Chondrocyte (in vitro differentiated cells): ENCODE results near the gene AGRN. TPM values are rescaled to one million over a fixed set of nuclear protein-coding genes. Genes with fewer than 3 reads are reported as not detected.
"Not testable (repeated sequence)": the region's sequence is repeated elsewhere in the genome, so short reads cannot be mapped to it uniquely, and the experiment has no call there.

Experiments
- DNase-seq: peaks from one replicate; pipeline ENCODE4 v3.0.0; 2021; ENCODE audit warnings: mixed read lengths, low spot score
- H3K27ac Mint-ChIP-seq: one replicate; pipeline ENCODE4 v1.8.0; 2021; ENCODE audit warnings: mild to moderate bottlenecking, moderate library complexity, mixed read lengths; ENCODE audit not compliant: unreplicated experiment
- H3K27me3 Mint-ChIP-seq: 2 replicates; pipeline ENCODE4 v1.8.0; 2021; ENCODE audit warnings: low read depth, mixed read lengths
- H3K36me3 Mint-ChIP-seq: 2 replicates; pipeline ENCODE4 v1.8.0; 2021; ENCODE audit warnings: low read depth, mixed read lengths
- H3K4me1 Mint-ChIP-seq: 2 replicates; pipeline ENCODE4 v1.8.0; 2021; ENCODE audit warnings: low read depth, mild to moderate bottlenecking, mixed read lengths
- H3K4me3 Mint-ChIP-seq: one replicate; pipeline ENCODE4 v1.8.0; 2021; ENCODE audit warnings: mild to moderate bottlenecking, moderate library complexity, mixed read lengths; ENCODE audit not compliant: unreplicated experiment
- H3K9me3 Mint-ChIP-seq: 2 replicates; pipeline ENCODE4 v1.8.0; 2021; ENCODE audit warnings: low read depth, mixed read lengths
- CTCF ChIP-seq: fragments of 200-600 bp; sonication (generic); IDR thresholded peaks from 2 replicates; pipeline ENCODE4 v1.5.0; 2021; ENCODE audit warnings: antibody characterized with exemption, mild to moderate bottlenecking, moderate library complexity
- total RNA-seq: library from RNA; stranded (reverse); gene quantifications from 3 replicates; pipeline ENCODE4 v1.2.1, GENCODE V29; 2021

The AGRN gene
- total RNA-seq, 1 donor from 2014 or later, result 221 TPM

GRCh38 chr1:1065265-1065939 lies 45.5 kb downstream of the AGRN start:
- no peak for TF ChIP-seq CTCF
- Mint-ChIP-seq H3K4me1 (peaks cover 7% of the 10 kb centered on the region), H3K27ac (no peak overlapping the region), H3K4me3 (no peak overlapping the region), H3K36me3 (no peaks in the 10 kb centered on the region), H3K9me3 (no peaks in the 10 kb centered on the region), H3K27me3 (no peaks in the 10 kb centered on the region)
- no peak for DNase-seq

GRCh38 chr1:1065940-1066304 lies 46.0 kb downstream of the AGRN start:
- DNase-seq, H3K4me1 Mint-ChIP-seq, H3K4me3 Mint-ChIP-seq, H3K27me3 Mint-ChIP-seq, H3K27ac Mint-ChIP-seq, H3K36me3 Mint-ChIP-seq, H3K9me3 Mint-ChIP-seq: not testable (repeated sequence)

GRCh38 chr1:1066403-1067283 lies 46.7 kb downstream of the AGRN start:
- no peak for DNase-seq
- H3K4me3 Mint-ChIP-seq, result no peak overlapping the region
- TF ChIP-seq CTCF, result no peak
- H3K27me3 Mint-ChIP-seq, result no peaks in the 10 kb centered on the region
- H3K36me3 Mint-ChIP-seq, result no peaks in the 10 kb centered on the region
- H3K27ac Mint-ChIP-seq, result no peak overlapping the region
- H3K9me3 Mint-ChIP-seq, result no peaks in the 10 kb centered on the region
- H3K4me1 Mint-ChIP-seq, result peaks cover 6% of the 10 kb centered on the region

- no peak for TF ChIP-seq CTCF
- H3K4me3 Mint-ChIP-seq, result no peak overlapping the region
- H3K27me3 Mint-ChIP-seq, result no peaks in the 10 kb centered on the region
- no peaks in the 10 kb centered on the region for H3K9me3 Mint-ChIP-seq
- H3K4me1 Mint-ChIP-seq, result peaks cover 6% of the 10 kb centered on the region
- no peak overlapping the region for H3K27ac Mint-ChIP-seq
- no peak for DNase-seq
- no peaks in the 10 kb centered on the region for H3K36me3 Mint-ChIP-seq
Observed at GRCh38 chr1:1067284-1067859, 47.5 kb downstream of the AGRN start.

GRCh38 chr1:1067860-1068516 lies 48.1 kb downstream of the AGRN start:
- Mint-ChIP-seq H3K27ac (no peak overlapping the region), H3K27me3 (no peaks in the 10 kb centered on the region)
- no peak for DNase-seq

More at GRCh38 chr1:1067860-1068516, 48.1 kb downstream of the AGRN start:
- Mint-ChIP-seq H3K4me3 (peak overlapping the region; percentile 38), H3K36me3 (no peaks in the 10 kb centered on the region), H3K9me3 (no peaks in the 10 kb centered on the region), H3K4me1 (peaks cover 6% of the 10 kb centered on the region)
- TF ChIP-seq CTCF, result no peak
